Memory B cell (primary cell): Measurements from ENCODE around the gene RANGRF.
A peak's percentile ranks its signal among the peaks of the same experiment; 100 is the strongest.
"Not testable (repeated sequence)": the region's sequence is repeated elsewhere in the genome, so short reads cannot be mapped to it uniquely, and the experiment has no call there.

Source experiments
- ATAC-seq: fragments of 150-1000 bp; cut with Tn5 transposase; 2 replicates; pipeline ENCODE4 v1.10.0; 2021; ENCODE audit warnings: low read depth, mild to moderate bottlenecking, moderate library complexity
- DNase-seq, 2 donors: peaks; one replicate each; pipeline ENCODE4 v3.0.0; 2022; ENCODE audit warnings: low spot score in 2 of 2
- H3K27ac Mint-ChIP-seq: one replicate; pipeline ENCODE4 v1.8.0; 2022; ENCODE audit warnings: mild to moderate bottlenecking, moderate library complexity, mixed read lengths
- H3K27me3 Mint-ChIP-seq: one replicate; pipeline ENCODE4 v1.8.0; 2022; ENCODE audit warnings: mixed read lengths
- H3K36me3 Mint-ChIP-seq: one replicate; pipeline ENCODE4 v1.8.0; 2022; ENCODE audit warnings: mild to moderate bottlenecking, mixed read lengths
- H3K4me1 Mint-ChIP-seq: one replicate; pipeline ENCODE4 v1.8.0; 2022; ENCODE audit warnings: mixed read lengths
- H3K4me3 Mint-ChIP-seq: one replicate; pipeline ENCODE4 v1.8.0; 2022; ENCODE audit warnings: mild to moderate bottlenecking, moderate library complexity, mixed read lengths
- H3K9me3 Mint-ChIP-seq: one replicate; pipeline ENCODE4 v1.8.0; 2022; ENCODE audit warnings: mixed read lengths

The RANGRF gene

GRCh38 chr17:8288336-8289102, at the start of gene RANGRF:
TSS of gene RANGRF (plus strand) at chr17:8288670. CDS start at chr17:8288789, 119 bp downstream.
- peaks cover 2% of the 10 kb centered on the region for H3K36me3 Mint-ChIP-seq
- peak within 1 kb of the TSS; percentile 95 for H3K27ac Mint-ChIP-seq
- DNase-seq (peak; percentile 58 to 75), ATAC-seq (peak; percentile 86)
- H3K4me1 Mint-ChIP-seq: peaks cover 37% of the 10 kb centered on the region
- H3K9me3 Mint-ChIP-seq: no peaks in the 10 kb centered on the region
- H3K27me3 Mint-ChIP-seq: no peaks in the 10 kb centered on the region
- peak within 1 kb of the TSS; percentile 93 for H3K4me3 Mint-ChIP-seq

GRCh38 chr17:8243827-8244226, 44.6 kb upstream of the RANGRF start:
- ATAC-seq (no peak), DNase-seq (no peak)
- Mint-ChIP-seq H3K27ac (peak overlapping the region; percentile 47), H3K4me3 (no peak overlapping the region), H3K27me3 (no peaks in the 10 kb centered on the region), H3K36me3 (peaks cover 20% of the 10 kb centered on the region), H3K9me3 (no peaks in the 10 kb centered on the region), H3K4me1 (peaks cover 27% of the 10 kb centered on the region)

DNA sequence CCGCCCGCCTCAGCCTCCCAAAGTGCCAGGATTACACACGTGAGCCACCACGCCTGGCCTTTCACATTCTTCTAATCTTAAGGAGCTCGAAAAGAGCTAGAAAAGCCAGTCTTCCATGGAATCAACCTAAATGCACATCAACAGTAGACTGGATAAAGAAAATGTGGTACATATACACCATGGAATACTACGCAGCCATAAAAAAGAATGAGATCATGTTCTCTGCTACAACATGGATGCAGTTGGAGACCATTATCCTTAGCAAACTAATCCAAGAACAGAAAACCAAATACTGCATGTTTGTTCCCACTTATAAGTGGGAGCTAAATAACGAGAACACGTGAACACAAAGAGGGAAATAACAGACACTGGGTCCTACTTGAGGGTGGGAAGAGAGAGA, 43.7 kb upstream of the RANGRF start:
- ATAC-seq (no peak), DNase-seq (no peak)
- no peak overlapping the region for H3K4me3 Mint-ChIP-seq
- H3K4me1 Mint-ChIP-seq: peaks cover 31% of the 10 kb centered on the region
- no peaks in the 10 kb centered on the region for H3K9me3 Mint-ChIP-seq
- H3K27ac Mint-ChIP-seq: peak overlapping the region; percentile 80
- H3K36me3 Mint-ChIP-seq: peaks cover 18% of the 10 kb centered on the region
- H3K27me3 Mint-ChIP-seq: no peaks in the 10 kb centered on the region

GRCh38 chr17:8248751-8249607, 39.5 kb upstream of the RANGRF start, which contains the start of gene PFAS:
TSS of gene PFAS (plus strand) at chr17:8249289. CDS start at chr17:8253938, 4,649 bp downstream.
- peaks cover 31% of the 10 kb centered on the region for H3K4me1 Mint-ChIP-seq
- no peaks in the 10 kb centered on the region for H3K9me3 Mint-ChIP-seq
- peak; percentile 54 for ATAC-seq
- no peaks in the 10 kb centered on the region for H3K27me3 Mint-ChIP-seq
- H3K4me3 Mint-ChIP-seq: peak within 1 kb of the TSS; percentile 98
- peak; percentile 97 to 99 for DNase-seq
- peak within 1 kb of the TSS; percentile 100 for H3K27ac Mint-ChIP-seq
- H3K36me3 Mint-ChIP-seq: peaks cover 13% of the 10 kb centered on the region

- H3K4me1 Mint-ChIP-seq: peaks cover 26% of the 10 kb centered on the region
- ATAC-seq (no peak), DNase-seq (no peak)
- peak overlapping the region; percentile 100 for H3K27ac Mint-ChIP-seq
- H3K4me3 Mint-ChIP-seq: peak overlapping the region; percentile 98
- H3K9me3 Mint-ChIP-seq: no peaks in the 10 kb centered on the region
- H3K27me3 Mint-ChIP-seq: no peaks in the 10 kb centered on the region
- peaks cover 9% of the 10 kb centered on the region for H3K36me3 Mint-ChIP-seq
Observed at GRCh38 chr17:8249621-8250500, 38.6 kb upstream of the RANGRF start.

- H3K27ac Mint-ChIP-seq, H3K4me3 Mint-ChIP-seq, H3K27me3 Mint-ChIP-seq, H3K9me3 Mint-ChIP-seq, DNase-seq, ATAC-seq: not testable (repeated sequence)
- peaks cover 11% of the 10 kb centered on the region for H3K36me3 Mint-ChIP-seq
- peaks cover 18% of the 10 kb centered on the region for H3K4me1 Mint-ChIP-seq
Observed at GRCh38 chr17:8251411-8251810, 37.1 kb upstream of the RANGRF start.

DNA sequence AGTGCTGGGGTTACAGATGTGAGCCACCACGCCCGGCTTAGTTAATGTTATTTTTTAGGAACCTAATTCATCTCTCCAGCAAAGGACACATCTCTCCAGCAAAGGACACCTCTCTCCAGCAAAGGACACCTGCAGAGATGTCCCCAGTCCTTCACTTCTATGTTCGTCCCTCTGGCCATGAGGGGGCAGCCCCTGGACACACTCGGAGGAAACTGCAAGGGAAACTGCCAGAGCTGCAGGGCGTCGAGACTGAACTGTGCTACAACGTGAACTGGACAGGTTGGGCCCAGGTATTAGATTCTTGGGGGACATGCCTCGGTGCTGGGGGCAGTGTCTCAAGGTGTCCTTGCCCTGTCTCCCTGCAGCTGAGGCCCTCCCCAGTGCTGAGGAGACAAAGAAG, 34.7 kb upstream of the RANGRF start:
- no peak overlapping the region for H3K4me3 Mint-ChIP-seq
- H3K27me3 Mint-ChIP-seq: no peaks in the 10 kb centered on the region
- no peak overlapping the region for H3K27ac Mint-ChIP-seq
- DNase-seq (no peak), ATAC-seq (no peak)
- H3K4me1 Mint-ChIP-seq: peaks cover 14% of the 10 kb centered on the region
- no peaks in the 10 kb centered on the region for H3K9me3 Mint-ChIP-seq
- peaks cover 13% of the 10 kb centered on the region for H3K36me3 Mint-ChIP-seq

- Mint-ChIP-seq H3K4me3 (no peak overlapping the region), H3K27me3 (no peaks in the 10 kb centered on the region), H3K27ac (no peak overlapping the region), H3K9me3 (no peaks in the 10 kb centered on the region), H3K36me3 (peaks cover 13% of the 10 kb centered on the region), H3K4me1 (peaks cover 9% of the 10 kb centered on the region)
- DNase-seq: no peak
- no peak for ATAC-seq
Observed at GRCh38 chr17:8254881-8255280, 33.6 kb upstream of the RANGRF start.

- DNase-seq (no peak), ATAC-seq (no peak)
- Mint-ChIP-seq H3K9me3 (no peaks in the 10 kb centered on the region), H3K36me3 (peaks cover 13% of the 10 kb centered on the region), H3K4me1 (peaks cover 3% of the 10 kb centered on the region), H3K27me3 (no peaks in the 10 kb centered on the region), H3K4me3 (no peak overlapping the region), H3K27ac (no peak overlapping the region)
Observed at GRCh38 chr17:8255499-8255898, 33.0 kb upstream of the RANGRF start.

GRCh38 chr17:8256291-8256690, 32.2 kb upstream of the RANGRF start:
- DNase-seq (no peak), ATAC-seq (no peak)
- Mint-ChIP-seq H3K4me1 (no peaks in the 10 kb centered on the region), H3K36me3 (peaks cover 20% of the 10 kb centered on the region), H3K27ac (no peak overlapping the region), H3K9me3 (no peaks in the 10 kb centered on the region), H3K27me3 (no peaks in the 10 kb centered on the region), H3K4me3 (no peak overlapping the region)

DNA sequence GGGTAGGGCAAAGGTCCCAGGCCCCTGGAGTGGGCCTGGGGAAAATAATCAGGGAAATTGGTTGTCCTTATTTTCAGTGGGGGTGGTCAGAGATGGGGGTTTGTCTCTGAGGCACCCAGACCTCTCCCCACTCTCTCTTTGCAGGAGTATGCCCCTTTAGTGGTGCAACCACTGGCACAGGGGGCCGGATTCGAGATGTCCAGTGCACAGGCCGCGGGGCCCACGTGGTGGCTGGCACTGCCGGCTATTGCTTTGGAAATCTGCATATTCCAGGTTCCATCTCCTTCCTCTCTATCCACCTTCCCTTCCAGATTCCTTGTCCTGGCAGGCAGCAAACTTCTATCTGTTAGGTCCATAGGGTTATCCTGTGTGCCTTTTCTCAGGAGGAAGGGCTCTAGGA, 31.8 kb upstream of the RANGRF start:
- H3K27me3 Mint-ChIP-seq: no peaks in the 10 kb centered on the region
- no peak for ATAC-seq
- no peak for DNase-seq
- peaks cover 20% of the 10 kb centered on the region for H3K36me3 Mint-ChIP-seq
- no peak overlapping the region for H3K27ac Mint-ChIP-seq
- no peak overlapping the region for H3K4me3 Mint-ChIP-seq
- no peaks in the 10 kb centered on the region for H3K9me3 Mint-ChIP-seq
- H3K4me1 Mint-ChIP-seq: no peaks in the 10 kb centered on the region

GRCh38 chr17:8257801-8258200, 30.7 kb upstream of the RANGRF start:
- H3K9me3 Mint-ChIP-seq: no peaks in the 10 kb centered on the region

DNA sequence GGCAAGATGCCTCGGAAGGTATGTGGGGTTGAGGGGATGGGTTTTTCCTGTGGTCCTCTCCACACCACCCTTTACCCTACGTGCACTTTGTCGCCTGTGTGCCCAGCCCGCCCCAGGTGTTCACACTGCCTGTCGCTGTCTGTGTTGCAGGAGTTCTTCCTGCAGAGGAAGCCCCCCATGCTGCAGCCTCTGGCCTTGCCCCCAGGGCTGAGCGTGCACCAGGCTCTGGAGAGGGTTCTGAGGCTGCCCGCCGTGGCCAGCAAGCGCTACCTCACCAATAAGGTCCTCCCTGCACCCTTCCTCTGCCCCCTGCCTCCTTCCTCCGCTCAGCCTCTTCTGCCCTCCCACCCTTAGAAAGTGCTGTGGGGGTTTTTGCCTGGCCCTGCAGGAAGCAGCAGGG, 24.1 kb upstream of the RANGRF start:
- DNase-seq: no peak
- no peak overlapping the region for H3K4me3 Mint-ChIP-seq
- H3K27ac Mint-ChIP-seq: no peak overlapping the region
- no peaks in the 10 kb centered on the region for H3K27me3 Mint-ChIP-seq
- H3K4me1 Mint-ChIP-seq: no peaks in the 10 kb centered on the region
- no peak for ATAC-seq
- H3K9me3 Mint-ChIP-seq: no peaks in the 10 kb centered on the region
- peaks cover 35% of the 10 kb centered on the region for H3K36me3 Mint-ChIP-seq

More at GRCh38 chr17:8257801-8258200, 30.7 kb upstream of the RANGRF start:
- no peaks in the 10 kb centered on the region for H3K4me1 Mint-ChIP-seq
- DNase-seq: no peak
- no peak overlapping the region for H3K4me3 Mint-ChIP-seq
- peaks cover 24% of the 10 kb centered on the region for H3K36me3 Mint-ChIP-seq
- no peak for ATAC-seq
- no peaks in the 10 kb centered on the region for H3K27me3 Mint-ChIP-seq
- H3K27ac Mint-ChIP-seq: no peak overlapping the region
